ENCODE measurements around the gene SPEF2.
"Not testable (repeated sequence)": the region's sequence is repeated elsewhere in the genome, so short reads cannot be mapped to it uniquely, and the experiment has no call there.

SPEF2 gene

DNA sequence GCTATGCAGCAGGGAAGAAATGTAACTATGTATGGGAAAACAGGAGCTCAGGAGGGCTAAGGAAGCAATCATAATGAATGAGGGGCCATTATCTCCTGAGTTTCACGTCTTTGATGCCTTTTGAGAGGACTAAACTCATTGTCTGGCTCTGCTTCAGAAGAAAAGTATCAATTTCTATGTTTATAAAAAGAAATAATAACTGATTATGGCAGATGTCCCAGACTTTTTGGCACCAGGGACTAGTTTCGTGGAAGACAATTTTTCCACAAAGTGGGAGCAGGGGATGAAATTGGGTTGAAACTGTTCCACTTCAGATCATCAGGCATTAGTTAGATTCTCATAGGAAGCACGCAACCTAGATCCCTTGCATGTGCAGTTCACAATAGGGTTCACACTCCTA, 230.3 kb downstream of the SPEF2 start:
- Histone ChIP-seq H3K4me3 (ENCODE audit: low read length) (no peak overlapping the region), H3K4me1 (ENCODE audit: insufficient read depth, low read length) (no peaks in the 10 kb centered on the region), H3K36me3 (ENCODE audit: insufficient read depth, low read length) (no peaks in the 10 kb centered on the region), H3K9me3 (ENCODE audit: insufficient read depth, low read depth, low read length) (peaks cover 45% of the 10 kb centered on the region), H3K27ac (ENCODE audit: low read depth, low read length) (no peak overlapping the region), H3K9ac (ENCODE audit: low read depth, low read length) (no peak overlapping the region), H3K27me3 (ENCODE audit: insufficient read depth, low read length) (no peaks in the 10 kb centered on the region)
- 95% methylated on average over 3 of the region's 3 CpGs for WGBS

DNA sequence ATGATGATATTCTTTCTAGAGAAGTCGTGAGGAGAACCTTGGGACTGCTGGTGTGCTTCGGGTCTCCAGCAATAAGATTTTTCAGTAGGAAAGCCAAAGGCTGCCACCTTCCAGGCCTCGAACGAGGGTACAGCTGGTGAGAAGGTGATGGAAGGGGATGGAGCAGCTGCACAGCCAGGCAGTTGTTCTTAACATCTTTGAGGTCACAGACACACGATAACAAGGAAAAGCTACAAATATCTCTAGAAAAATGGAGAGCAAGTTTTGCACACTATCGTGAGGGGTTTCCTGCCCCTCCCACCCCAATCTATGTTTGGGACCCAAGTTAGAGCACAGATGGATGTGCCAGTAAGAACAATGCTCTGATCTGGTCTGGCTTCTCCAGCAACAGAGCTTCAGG, 232.2 kb downstream of the SPEF2 start:
- Histone ChIP-seq H3K9ac (ENCODE audit: low read depth, low read length) (no peak overlapping the region), H3K4me1 (ENCODE audit: insufficient read depth, low read length) (no peaks in the 10 kb centered on the region), H3K9me3 (ENCODE audit: insufficient read depth, low read depth, low read length) (peaks cover 26% of the 10 kb centered on the region), H3K27ac (ENCODE audit: low read depth, low read length) (no peak overlapping the region), H3K27me3 (ENCODE audit: insufficient read depth, low read length) (no peaks in the 10 kb centered on the region), H3K4me3 (ENCODE audit: low read length) (no peak overlapping the region), H3K36me3 (ENCODE audit: insufficient read depth, low read length) (no peaks in the 10 kb centered on the region)
- 95% methylated on average over 6 of the region's 6 CpGs for WGBS

DNA sequence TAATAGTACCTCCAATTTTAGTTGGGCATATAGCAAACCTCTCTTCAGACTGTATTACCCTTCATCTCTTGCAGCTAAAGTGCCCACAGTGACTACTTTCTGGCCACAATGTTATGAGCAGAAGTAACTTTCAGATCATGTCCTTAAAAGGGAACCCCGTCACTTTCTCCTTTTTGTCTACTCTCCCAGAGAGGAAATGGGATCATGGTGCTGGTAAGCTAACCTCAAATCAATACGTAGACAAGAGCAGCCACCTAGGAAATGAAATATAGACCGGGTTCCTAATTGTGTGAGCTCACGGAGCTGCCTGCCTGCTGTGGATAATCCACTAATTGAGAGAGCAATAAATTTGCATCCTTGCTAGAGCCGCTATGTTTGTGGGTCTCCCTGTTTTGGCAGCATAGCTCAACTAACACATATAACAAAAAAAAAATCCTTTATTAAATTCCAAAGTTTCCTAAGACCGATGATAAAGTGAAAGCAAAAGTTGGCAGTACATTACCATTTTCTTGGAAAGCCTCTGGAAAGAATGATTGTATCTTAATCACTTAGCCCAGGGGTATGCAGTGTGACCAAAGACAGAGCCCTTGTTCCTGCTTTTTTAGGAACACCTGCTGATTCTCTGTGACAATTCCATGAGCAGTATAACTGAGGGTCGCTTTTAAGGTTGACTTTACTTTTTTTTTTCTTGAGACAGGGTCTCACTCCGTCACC, 233.5 kb downstream of the SPEF2 start:
- H3K9me3 ChIP-seq (ENCODE audit: insufficient read depth, low read depth, low read length), result peaks cover 14% of the 10 kb centered on the region
- no peak overlapping the region for H3K4me3 ChIP-seq (ENCODE audit: low read length)
- no peaks in the 10 kb centered on the region for H3K27me3 ChIP-seq (ENCODE audit: insufficient read depth, low read length)
- no peak overlapping the region for H3K27ac ChIP-seq (ENCODE audit: low read depth, low read length)
- WGBS, result 83% methylated on average over 8 of the region's 8 CpGs
- no peaks in the 10 kb centered on the region for H3K4me1 ChIP-seq (ENCODE audit: insufficient read depth, low read length)
- H3K9ac ChIP-seq (ENCODE audit: low read depth, low read length), result no peak overlapping the region
- H3K36me3 ChIP-seq (ENCODE audit: insufficient read depth, low read length), result no peaks in the 10 kb centered on the region

DNA sequence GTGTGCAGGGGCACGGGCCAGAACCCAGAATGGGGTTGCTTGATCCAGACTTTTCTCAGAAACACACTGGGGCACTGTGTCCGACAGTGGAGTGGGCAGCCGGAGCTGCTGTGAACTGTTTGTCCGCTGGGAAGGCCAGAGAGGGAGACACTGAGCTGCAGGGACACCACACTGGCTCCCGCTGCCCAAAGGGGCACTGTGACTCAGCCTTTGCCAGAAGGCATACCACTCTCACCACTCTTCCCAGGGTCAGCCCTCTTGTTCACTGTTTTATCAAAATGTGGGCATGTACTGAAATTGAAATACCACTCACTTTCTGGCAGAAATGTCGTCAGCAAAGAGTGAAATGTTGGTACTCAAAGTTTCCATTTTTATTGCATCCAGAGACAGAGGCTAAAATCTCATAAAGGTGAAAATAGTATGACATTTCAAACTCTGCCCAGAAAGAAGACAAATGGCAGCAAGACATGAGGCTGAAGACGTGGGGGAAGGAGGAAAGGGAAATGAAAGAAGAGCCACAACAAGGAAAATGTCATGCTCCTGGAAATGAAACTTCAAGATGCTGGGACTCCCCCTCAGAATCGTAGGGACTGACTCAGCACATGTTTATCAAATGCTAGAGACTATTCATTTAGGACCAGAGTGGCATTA, 234.5 kb downstream of the SPEF2 start:
- no peaks in the 10 kb centered on the region; the same call in 1 of the 2 replicates for H3K4me1 ChIP-seq (ENCODE audit: insufficient read depth, low read length)
- 85% methylated on average over 8 of the region's 8 CpGs for whole genome bisulfite sequencing
- H3K36me3 ChIP-seq (ENCODE audit: insufficient read depth, low read length), result no peaks in the 10 kb centered on the region
- H3K9me3 ChIP-seq (ENCODE audit: insufficient read depth, low read depth, low read length), result peaks cover 12% of the 10 kb centered on the region
- no peak overlapping the region for H3K9ac ChIP-seq (ENCODE audit: low read depth, low read length)
- no peak overlapping the region for H3K4me3 ChIP-seq (ENCODE audit: low read length)
- H3K27ac ChIP-seq (ENCODE audit: low read depth, low read length), result no peak overlapping the region
- no peaks in the 10 kb centered on the region for H3K27me3 ChIP-seq (ENCODE audit: insufficient read depth, low read length)

DNA sequence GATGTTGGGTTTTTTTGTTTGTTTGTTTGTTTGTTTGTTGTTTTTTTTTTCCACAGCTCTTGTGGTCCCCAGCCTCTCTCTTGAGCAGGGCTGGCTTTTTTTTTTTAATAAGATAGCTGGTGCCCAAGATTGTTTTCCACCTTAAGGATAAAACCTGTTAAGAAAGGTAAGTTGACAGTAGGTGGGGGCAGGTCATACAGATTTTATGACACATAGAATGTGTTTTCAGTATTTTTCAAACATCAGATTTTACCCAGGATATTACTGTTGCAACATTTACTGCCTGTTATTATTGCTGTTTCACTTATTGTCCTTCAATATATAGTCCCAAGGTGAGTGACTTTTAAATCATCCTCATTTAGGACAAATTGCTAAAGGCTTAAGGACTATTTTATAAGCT, 235.1 kb downstream of the SPEF2 start:
- H3K9ac ChIP-seq (ENCODE audit: low read depth, low read length), result no peak overlapping the region
- H3K4me1 ChIP-seq (ENCODE audit: insufficient read depth, low read length), result peaks cover 2% of the 10 kb centered on the region; the same call in 1 of the 2 replicates
- no peaks in the 10 kb centered on the region for H3K27me3 ChIP-seq (ENCODE audit: insufficient read depth, low read length)
- H3K9me3 ChIP-seq (ENCODE audit: insufficient read depth, low read depth, low read length), result peaks cover 6% of the 10 kb centered on the region; the same call in 1 of the 2 replicates
- no peaks in the 10 kb centered on the region for H3K36me3 ChIP-seq (ENCODE audit: insufficient read depth, low read length)
- no peak overlapping the region for H3K27ac ChIP-seq (ENCODE audit: low read depth, low read length)
- no peak overlapping the region for H3K4me3 ChIP-seq (ENCODE audit: low read length)

DNA sequence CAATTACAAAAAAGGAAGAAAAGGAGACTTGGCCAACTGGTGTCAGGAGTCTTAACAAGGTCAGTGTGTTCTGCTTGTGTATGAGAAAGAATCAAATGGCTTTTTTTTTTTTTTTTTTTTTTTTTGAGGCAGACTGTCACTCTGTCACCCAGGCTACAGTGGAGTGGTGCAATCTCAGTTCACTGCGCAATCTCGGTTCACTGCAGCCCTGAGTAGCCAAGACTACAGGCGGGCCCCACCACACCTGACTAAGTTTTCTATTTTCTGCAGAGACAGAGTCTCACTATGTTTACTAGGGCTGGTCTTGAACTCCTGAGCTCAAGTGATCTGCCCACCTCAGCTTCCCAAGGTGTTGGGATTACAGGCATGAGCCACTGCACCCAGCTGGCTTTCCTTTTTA, 236.0 kb downstream of the SPEF2 start:
- 87% methylated on average over 3 of the region's 3 CpGs for WGBS
- H3K36me3 ChIP-seq (ENCODE audit: insufficient read depth, low read length), result no peaks in the 10 kb centered on the region
- no peak overlapping the region for H3K4me3 ChIP-seq (ENCODE audit: low read length)
- no peak overlapping the region for H3K9ac ChIP-seq (ENCODE audit: low read depth, low read length)
- H3K9me3 ChIP-seq (ENCODE audit: insufficient read depth, low read depth, low read length), result no peaks in the 10 kb centered on the region
- peaks cover 10% of the 10 kb centered on the region for H3K4me1 ChIP-seq (ENCODE audit: insufficient read depth, low read length)
- H3K27me3 ChIP-seq (ENCODE audit: insufficient read depth, low read length), result no peaks in the 10 kb centered on the region
- H3K27ac ChIP-seq (ENCODE audit: low read depth, low read length), result no peak overlapping the region

DNA sequence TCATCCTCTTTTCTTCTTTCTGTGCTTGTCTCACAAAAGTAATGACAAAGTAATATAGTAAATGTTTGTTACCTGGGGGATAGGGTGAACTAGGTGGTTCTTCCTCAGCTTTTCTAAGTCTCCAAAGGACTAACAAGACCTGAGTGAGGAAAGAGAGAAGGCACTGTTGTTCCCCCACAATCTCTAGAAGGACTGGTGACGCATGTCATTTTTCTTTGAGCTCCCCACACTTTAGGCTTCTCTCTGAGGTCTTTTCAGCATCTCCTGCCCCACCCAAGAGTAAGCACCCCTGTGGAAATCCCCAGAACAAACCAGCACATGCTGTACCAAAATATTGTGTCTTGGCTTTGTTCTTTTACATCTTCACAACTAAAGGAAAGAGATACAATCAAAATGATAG, 236.6 kb downstream of the SPEF2 start:
- H3K36me3 ChIP-seq (ENCODE audit: insufficient read depth, low read length), result no peaks in the 10 kb centered on the region
- no peak overlapping the region for H3K9ac ChIP-seq (ENCODE audit: low read depth, low read length)
- H3K4me3 ChIP-seq (ENCODE audit: low read length), result no peak overlapping the region
- H3K9me3 ChIP-seq (ENCODE audit: insufficient read depth, low read depth, low read length), result no peaks in the 10 kb centered on the region
- no peaks in the 10 kb centered on the region for H3K27me3 ChIP-seq (ENCODE audit: insufficient read depth, low read length)
- H3K4me1 ChIP-seq (ENCODE audit: insufficient read depth, low read length), result peaks cover 16% of the 10 kb centered on the region
- H3K27ac ChIP-seq (ENCODE audit: low read depth, low read length), result no peak overlapping the region
- 92% methylated on average over 1 of the region's 1 CpG for whole genome bisulfite sequencing

DNA sequence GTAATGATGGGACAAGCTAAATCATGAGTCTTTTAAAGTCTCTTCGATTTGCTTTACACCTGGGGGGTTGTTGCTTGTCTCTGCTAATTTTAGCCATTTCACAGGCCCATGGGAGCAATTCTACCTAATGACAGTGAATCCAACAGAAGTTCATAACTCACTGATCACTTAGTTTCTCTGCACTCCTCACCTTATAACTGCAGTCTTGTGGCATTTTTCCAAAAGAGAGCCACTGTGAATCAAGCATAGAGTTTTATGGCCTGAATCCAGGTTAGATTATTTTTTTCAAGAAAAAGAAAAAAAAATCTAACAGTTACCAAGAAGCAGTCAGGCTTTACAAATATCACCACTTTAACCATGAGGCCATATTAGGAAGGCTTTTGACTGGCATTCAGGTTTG, 237.5 kb downstream of the SPEF2 start:
- Histone ChIP-seq H3K9ac (ENCODE audit: low read depth, low read length) (no peak overlapping the region), H3K36me3 (ENCODE audit: insufficient read depth, low read length) (no peaks in the 10 kb centered on the region), H3K27me3 (ENCODE audit: insufficient read depth, low read length) (no peaks in the 10 kb centered on the region), H3K4me1 (ENCODE audit: insufficient read depth, low read length) (peaks cover 24% of the 10 kb centered on the region), H3K9me3 (ENCODE audit: insufficient read depth, low read depth, low read length) (no peaks in the 10 kb centered on the region), H3K27ac (ENCODE audit: low read depth, low read length) (no peak overlapping the region), H3K4me3 (ENCODE audit: low read length) (no peak overlapping the region)
- WGBS, result 94% methylated on average over 1 of the region's 1 CpG

DNA sequence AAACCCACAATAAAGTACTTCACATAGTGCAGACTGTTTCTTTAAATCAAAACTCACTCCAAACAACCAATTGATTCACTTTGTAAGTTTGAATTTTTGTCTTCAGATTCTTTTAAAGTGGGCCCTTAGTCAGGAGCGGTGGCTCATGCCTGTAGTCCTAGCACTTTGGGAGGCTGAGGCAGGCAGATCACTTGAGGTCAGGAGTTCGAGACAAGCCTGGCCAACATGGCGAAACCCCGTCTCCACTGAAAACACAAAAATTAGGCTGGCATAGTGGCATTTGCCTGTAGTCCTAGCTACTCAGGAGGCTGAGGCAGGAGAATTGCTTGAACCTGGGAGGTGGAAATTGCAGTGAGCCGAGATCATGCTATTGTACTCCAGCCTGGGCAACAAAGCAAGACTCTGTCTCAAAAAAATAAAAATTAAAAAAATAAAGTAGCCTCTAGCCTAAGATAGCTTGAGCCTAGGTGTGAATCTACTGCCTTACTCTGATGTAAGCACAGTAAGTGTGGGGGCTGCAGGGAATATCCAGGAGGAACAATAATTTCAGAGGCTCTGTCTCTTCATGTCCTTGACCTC, 238.6 kb downstream of the SPEF2 start:
- not testable (repeated sequence) for H3K9ac ChIP-seq (ENCODE audit: low read depth, low read length); H3K27ac ChIP-seq (ENCODE audit: low read depth, low read length); H3K4me3 ChIP-seq (ENCODE audit: low read length); H3K27me3 ChIP-seq (ENCODE audit: insufficient read depth, low read length); H3K9me3 ChIP-seq (ENCODE audit: insufficient read depth, low read depth, low read length); H3K36me3 ChIP-seq (ENCODE audit: insufficient read depth, low read length)
- 96% methylated on average over 5 of the region's 5 CpGs for WGBS
- peaks cover 33% of the 10 kb centered on the region for H3K4me1 ChIP-seq (ENCODE audit: insufficient read depth, low read length)

DNA sequence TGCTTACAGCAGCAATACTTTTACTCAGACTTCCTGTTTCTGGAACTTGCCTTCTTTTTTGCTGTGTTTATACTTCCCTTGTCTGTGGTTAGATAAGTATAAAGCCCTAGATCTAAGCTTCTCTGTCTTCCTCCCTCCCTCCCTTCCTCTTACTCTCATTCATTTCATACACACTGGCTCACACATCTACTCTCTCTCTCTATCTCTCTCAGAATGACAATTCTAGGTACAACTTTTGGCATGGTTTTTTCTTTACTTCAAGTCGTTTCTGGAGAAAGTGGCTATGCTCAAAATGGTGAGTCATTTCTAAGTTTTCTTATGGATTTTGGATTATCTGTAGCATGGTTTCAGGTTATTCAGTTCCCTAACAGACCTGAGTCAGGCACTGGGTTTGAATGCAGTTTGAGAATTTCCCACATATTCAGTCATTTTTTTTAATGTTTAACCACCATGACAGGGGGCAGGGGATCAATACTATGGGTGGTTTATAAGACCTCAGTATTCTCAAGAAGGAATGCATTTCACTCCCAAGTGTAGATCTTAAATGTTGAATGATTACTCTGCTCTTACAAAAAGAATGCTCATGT, 239.2 kb downstream of the SPEF2 start, which contains the start of gene IL7R:
Gene IL7R, plus strand, starts transcription at position 127 of the 587 bp plus-strand sequence. Its CDS starts 87 bp downstream, at position 214.
- no peak within 1 kb of the TSS for H3K27ac ChIP-seq (ENCODE audit: low read depth, low read length)
- WGBS, result 79% methylated on average over 1 of the region's 1 CpG
- peaks cover 36% of the 10 kb centered on the region for H3K4me1 ChIP-seq (ENCODE audit: insufficient read depth, low read length)

DNA sequence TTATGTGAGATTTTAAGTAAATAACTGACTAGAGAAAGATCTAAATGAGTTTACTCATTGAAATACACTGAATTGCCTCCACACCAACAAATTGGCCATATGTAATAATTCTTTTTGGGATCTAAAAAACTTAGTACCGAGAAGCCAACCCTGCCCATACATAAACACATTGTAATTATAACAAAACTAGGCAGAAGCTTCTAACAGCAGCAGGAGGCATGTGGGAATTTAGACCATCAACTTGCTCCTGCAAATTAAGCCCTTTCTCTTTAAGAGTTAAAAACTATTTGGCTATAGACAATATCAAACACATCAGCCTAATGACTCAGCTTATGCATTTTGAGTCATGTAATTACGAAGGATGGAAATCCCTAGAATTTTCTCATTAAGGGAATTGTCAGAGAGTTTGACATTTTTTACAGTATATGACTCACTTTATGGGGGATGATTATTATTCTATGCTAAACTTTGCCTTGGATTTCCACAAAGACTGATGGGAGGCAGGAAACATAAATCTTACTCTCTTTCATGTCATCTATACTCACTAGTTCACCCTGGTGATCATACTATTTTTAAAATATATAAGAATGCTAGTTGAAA, 240.0 kb downstream of the SPEF2 start:
- H3K9ac ChIP-seq (ENCODE audit: low read depth, low read length), result no peak overlapping the region
- WGBS, result 75% methylated on average over 2 of the region's 2 CpGs
- H3K4me3 ChIP-seq (ENCODE audit: low read length), result no peak overlapping the region
- H3K9me3 ChIP-seq (ENCODE audit: insufficient read depth, low read depth, low read length), result no peaks in the 10 kb centered on the region
- no peaks in the 10 kb centered on the region for H3K27me3 ChIP-seq (ENCODE audit: insufficient read depth, low read length)
- no peak overlapping the region for H3K27ac ChIP-seq (ENCODE audit: low read depth, low read length)
- peaks cover 36% of the 10 kb centered on the region for H3K4me1 ChIP-seq (ENCODE audit: insufficient read depth, low read length)
- no peaks in the 10 kb centered on the region for H3K36me3 ChIP-seq (ENCODE audit: insufficient read depth, low read length)

More for the DNA sequence above, 239.2 kb downstream of the SPEF2 start, which contains the start of gene IL7R:
- Histone ChIP-seq H3K4me3 (ENCODE audit: low read length) (no peak within 1 kb of the TSS), H3K27me3 (ENCODE audit: insufficient read depth, low read length) (no peaks in the 10 kb centered on the region), H3K36me3 (ENCODE audit: insufficient read depth, low read length) (no peaks in the 10 kb centered on the region), H3K9me3 (ENCODE audit: insufficient read depth, low read depth, low read length) (no peaks in the 10 kb centered on the region), H3K9ac (ENCODE audit: low read depth, low read length) (no peak within 1 kb of the TSS)
